GM12892 (cell line): Measurements from ENCODE around the gene INAVA.

Source experiments
- DNase-seq: peaks from one replicate; pipeline ENCODE4 v3.0.0; 2011; ENCODE audit not compliant: insufficient read length
- FAIRE-seq: peaks from 2 replicates; lab custom pipeline; 2011; peaks lifted over from hg19 to GRCh38; lab: Jason Lieb, UNC
- POLR2A ChIP-seq: IDR thresholded peaks from 2 replicates; pipeline ENCODE4 v1.6.1; 2011; ENCODE audit warnings: low read depth, low read length, control low read depth
- POLR2AphosphoS5 ChIP-seq: IDR thresholded peaks from 2 replicates; pipeline ENCODE4 v1.6.1; 2011; ENCODE audit warnings: low read depth, low read length, control low read depth
- TAF1 ChIP-seq: IDR thresholded peaks from 2 replicates; pipeline ENCODE4 v1.6.1; 2011; ENCODE audit warnings: low read depth, mild to moderate bottlenecking, control low read depth, low read length, borderline replicate concordance

INAVA gene

DNA sequence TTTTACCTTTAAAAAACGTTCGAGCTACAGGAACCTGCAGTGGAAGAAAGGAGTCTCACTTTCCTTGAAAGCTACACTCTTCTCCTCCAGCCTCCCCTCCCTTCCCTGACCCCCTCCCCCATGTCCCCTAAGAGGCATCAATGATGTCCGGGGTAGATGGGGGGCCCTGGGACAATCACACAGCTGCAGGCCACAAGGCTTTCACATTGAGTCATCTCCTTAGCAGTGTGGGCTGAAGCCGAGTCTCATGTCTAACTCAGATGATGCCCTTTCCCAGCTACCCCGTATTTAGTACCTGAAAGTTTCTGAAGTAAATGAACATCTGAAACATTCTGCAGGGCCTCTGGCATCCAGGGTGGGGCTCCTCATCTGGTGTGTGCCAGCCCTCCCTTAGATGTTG, 28.2 kb upstream of the INAVA start:
- FAIRE-seq (peak; percentile 96), DNase-seq (peak; percentile 52)
- peak; percentile 49; the same call in 1 of the 2 replicates for TF ChIP-seq POLR2AphosphoS5
- TF ChIP-seq POLR2A: 0 out of 2 replicates have a peak, but pooled peaks have one; percentile 30
- TF ChIP-seq TAF1: no peak

- TF ChIP-seq POLR2A: no peak; the same call in 1 of the 2 replicates
- no peak for DNase-seq
- FAIRE-seq: peak; percentile 40
Measured at GRCh38 chr1:200867018-200867811, 27.5 kb upstream of the INAVA start.

- DNase-seq (no peak), FAIRE-seq (no peak)
- no peak for TF ChIP-seq POLR2AphosphoS5
Measured at GRCh38 chr1:200869376-200869752, 25.3 kb upstream of the INAVA start.

DNA sequence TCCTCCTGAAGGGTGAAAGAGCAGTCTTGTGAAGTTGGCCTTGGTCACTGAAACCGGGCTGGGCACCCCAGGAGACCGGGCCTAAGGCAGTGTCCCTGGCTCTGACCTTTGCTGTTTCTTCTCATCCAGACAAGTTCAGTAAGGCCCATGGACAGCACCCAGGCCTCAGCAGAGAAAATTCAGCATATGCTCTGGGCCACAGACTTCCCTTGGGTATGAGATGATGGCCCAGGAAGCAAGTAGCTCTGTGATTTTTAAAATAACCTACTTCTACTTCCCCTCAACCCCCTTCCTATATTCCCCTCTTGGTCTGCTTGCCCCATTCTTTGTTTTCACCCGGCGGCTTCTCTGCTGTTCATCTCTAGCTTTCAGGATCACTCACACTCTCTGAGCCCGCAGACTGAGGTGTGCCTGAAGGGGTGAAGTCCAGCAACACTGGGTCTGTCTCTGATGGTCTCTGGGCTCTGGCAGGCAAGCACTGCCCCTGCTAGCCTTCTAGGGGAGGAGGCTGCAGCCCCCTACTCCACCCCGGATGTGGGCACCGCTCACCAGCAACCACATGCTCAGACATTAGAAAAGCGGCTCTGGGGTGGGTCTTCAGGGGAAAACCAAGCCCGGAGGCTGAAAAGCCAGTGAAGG, 24.8 kb upstream of the INAVA start:
- TF ChIP-seq POLR2A (peak; percentile 71), TAF1 (no peak), POLR2AphosphoS5 (peak; percentile 64)
- FAIRE-seq: peak; percentile 97
- no peak for DNase-seq

DNA sequence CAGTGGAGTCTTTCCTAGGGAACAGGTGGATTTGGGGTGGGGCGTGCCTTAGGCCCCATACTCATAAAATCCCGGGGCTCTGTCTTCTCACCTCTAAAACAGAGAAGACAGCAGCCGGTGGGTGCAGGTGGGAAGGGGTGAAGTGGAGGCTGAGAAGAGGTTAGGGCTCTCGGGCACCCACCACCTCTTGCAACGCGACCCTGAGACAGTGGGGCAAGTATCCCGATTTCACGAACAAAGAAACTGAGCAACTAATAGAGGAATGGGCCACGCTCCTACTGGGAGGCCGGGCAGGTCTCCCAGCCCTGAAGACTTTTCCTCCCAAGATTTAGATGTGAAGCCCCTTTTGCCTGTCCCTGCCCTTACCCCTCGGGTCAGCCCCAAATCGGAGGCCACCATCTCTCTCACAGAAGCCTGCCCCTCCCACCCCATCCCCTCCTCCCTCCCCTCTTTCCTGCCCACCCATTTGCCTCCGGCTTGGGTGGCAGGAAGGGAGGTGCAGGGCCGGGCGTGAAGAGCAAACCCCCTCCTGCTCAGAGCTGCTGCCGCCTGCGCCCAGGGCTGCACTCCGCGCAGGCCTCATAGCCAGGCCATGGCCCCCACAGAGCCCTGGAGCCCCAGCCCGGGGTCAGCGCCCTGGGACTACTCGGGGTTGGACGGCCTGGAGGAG, 22.1 kb upstream of the INAVA start, which contains the start of gene GPR25:
TSS of gene GPR25 (plus strand) at position 536 of the 670 bp plus-strand sequence. CDS start at position 593, 57 bp downstream.
- DNase-seq (no peak), FAIRE-seq (no peak)
- TF ChIP-seq TAF1 (no peak), POLR2A (no peak), POLR2AphosphoS5 (no peak)

DNA sequence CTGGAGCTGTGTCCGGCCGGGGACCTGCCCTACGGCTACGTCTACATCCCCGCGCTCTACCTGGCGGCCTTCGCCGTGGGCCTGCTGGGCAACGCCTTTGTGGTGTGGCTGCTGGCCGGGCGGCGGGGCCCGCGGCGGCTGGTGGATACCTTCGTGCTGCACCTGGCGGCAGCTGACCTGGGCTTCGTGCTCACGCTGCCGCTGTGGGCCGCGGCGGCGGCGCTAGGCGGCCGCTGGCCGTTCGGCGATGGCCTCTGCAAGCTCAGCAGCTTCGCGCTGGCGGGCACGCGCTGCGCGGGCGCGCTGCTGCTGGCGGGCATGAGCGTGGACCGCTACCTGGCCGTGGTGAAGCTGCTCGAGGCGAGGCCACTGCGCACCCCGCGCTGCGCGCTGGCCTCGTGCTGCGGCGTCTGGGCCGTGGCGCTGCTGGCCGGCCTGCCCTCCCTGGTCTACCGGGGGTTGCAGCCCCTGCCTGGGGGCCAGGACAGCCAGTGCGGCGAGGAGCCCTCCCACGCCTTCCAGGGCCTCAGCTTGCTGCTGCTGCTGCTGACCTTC, 21.5 kb upstream of the INAVA start:
- TF ChIP-seq POLR2A (no peak; the same call in 1 of the 2 replicates), POLR2AphosphoS5 (no peak), TAF1 (no peak)
- FAIRE-seq (no peak), DNase-seq (no peak)

- TF ChIP-seq TAF1 (no peak), POLR2AphosphoS5 (no peak), POLR2A (no peak; the same call in 1 of the 2 replicates)
- DNase-seq (no peak), FAIRE-seq (no peak)
Measured at GRCh38 chr1:200873671-200874397, 20.9 kb upstream of the INAVA start.

- no peak for TF ChIP-seq TAF1
- TF ChIP-seq POLR2A: no peak
- no peak for TF ChIP-seq POLR2AphosphoS5
- FAIRE-seq (peak; percentile 5), DNase-seq (no peak)
Measured at GRCh38 chr1:200874694-200875093, 20.0 kb upstream of the INAVA start.

DNA sequence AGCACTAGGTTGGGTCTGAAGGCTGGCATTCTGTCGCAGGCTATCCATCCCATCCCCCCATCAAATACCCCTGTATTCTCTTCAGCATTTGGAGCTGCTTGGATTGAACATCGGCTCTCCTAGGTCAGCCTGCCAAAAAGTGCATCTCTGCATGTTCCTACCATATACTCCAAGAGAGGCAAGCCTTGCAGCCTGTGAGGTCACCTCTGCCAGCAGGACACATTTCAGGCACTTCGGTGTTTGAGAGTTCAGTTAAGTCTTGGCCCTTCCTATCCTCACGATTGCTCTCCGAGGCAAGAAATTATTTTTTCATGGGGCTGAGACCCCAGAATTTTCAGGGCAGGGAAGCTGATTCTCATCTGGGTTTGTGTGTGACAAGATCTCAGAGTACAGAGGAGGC, 19.3 kb upstream of the INAVA start:
- DNase-seq (no peak), FAIRE-seq (no peak)
- TF ChIP-seq POLR2AphosphoS5 (no peak), TAF1 (no peak), POLR2A (no peak)

DNA sequence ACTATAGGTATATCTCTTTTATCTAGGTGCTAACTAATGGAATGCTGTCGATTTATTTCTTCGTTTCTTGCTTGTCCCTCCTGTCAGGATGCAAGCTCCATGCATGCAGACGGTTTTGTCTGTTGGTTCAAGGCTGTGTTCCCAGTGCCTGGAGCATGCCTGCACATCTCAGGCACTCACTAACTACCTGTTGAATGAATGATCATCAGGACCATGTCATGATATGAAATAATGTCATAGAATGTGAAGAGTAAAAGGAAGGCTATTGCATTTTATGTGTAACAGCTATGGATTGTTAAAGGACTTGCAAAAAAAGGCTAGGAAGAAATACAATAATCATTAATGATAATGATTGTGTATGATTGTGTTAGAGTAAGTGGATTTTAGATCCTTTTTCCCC, 17.7 kb upstream of the INAVA start:
- TF ChIP-seq POLR2AphosphoS5: no peak
- no peak for TF ChIP-seq TAF1
- no peak for TF ChIP-seq POLR2A
- DNase-seq: no peak
- FAIRE-seq: peak; percentile 5
